A549 (cell line): ENCODE results near the gene AMFR. TPM values are rescaled to one million over a fixed set of nuclear protein-coding genes. Genes with fewer than 3 reads are reported as not detected.

Experiments
- ATAC-seq, 2 experiments: fragments of 200-7000 bp in 1 of 2; fragments of >200 bp in 1 of 2; cut with Nextera tagmentation in 1 of 2; cut with Tn5 transposase in 1 of 2; 3 replicates each; pipeline versions ENCODE4 v1.8.0 to v1.9.1; 2018 to 2020; ENCODE audit warnings: mild to moderate bottlenecking in 1 of 2, moderate library complexity in 1 of 2
- CTCF ChIA-PET: fragments of 300-600 bp; sonication (Branson Sonifier 250); formaldehyde crosslinking; extraction: SDS; loops from one replicate; lab custom pipeline; 2021; ENCODE audit warnings: antibody characterized with exemption, inconsistent platforms; lab: Yijun Ruan, JAX
- POLR2A ChIA-PET: fragments of 350-600 bp; formaldehyde crosslinking; extraction: SDS; loops from one replicate; lab custom pipeline; 2021; ENCODE audit warnings: antibody characterized with exemption, inconsistent platforms; lab: Yijun Ruan, JAX
- DNase-seq, 2 experiments: peaks; one replicate each; pipeline versions ENCODE4 v3.0.0 to v3.0.0-alpha.2; 2011 to 2016; ENCODE audit warnings: low read depth in 1 of 2, low spot score in 1 of 2
- FAIRE-seq: peaks from 2 replicates; lab custom pipeline; 2011; peaks lifted over from hg19 to GRCh38; lab: Jason Lieb, UNC
- H3K27ac ChIP-seq, 2 experiments: fragments of >200 bp; sonication (Bioruptor Twin); formaldehyde crosslinking; 3 replicates each; pipeline ENCODE4 v1.5.1; 2016 to 2017
- H3K4me1 ChIP-seq: fragments of >200 bp; sonication (Bioruptor Twin); formaldehyde crosslinking; 3 replicates; pipeline ENCODE4 v1.6.1; 2016
- H3K4me2 ChIP-seq: fragments of >200 bp; sonication (Bioruptor Twin); formaldehyde crosslinking; 3 replicates; pipeline ENCODE4 v1.6.1; 2016
- H3K4me3 ChIP-seq: fragments of >200 bp; sonication (Bioruptor Twin); formaldehyde crosslinking; 3 replicates; pipeline ENCODE4 v1.5.1; 2016
- H3K9me3 ChIP-seq: fragments of >200 bp; sonication (Bioruptor Twin); formaldehyde crosslinking; 3 replicates; pipeline ENCODE4 v1.6.1; 2016
- ATOH8 ChIP-seq: fragments of 250-450 bp; sonication (Bioruptor Pico); IDR thresholded peaks from 2 replicates; pipeline ENCODE4 v1.5.0; 2020; ENCODE audit warnings: low read depth, mild to moderate bottlenecking, moderate library complexity
- CBX2 ChIP-seq: fragments of 200-600 bp; sonication (generic); IDR thresholded peaks from 2 replicates; pipeline ENCODE4 v1.6.1; 2016; ENCODE audit warnings: low read depth, mild to moderate bottlenecking, borderline replicate concordance
- CHD2 ChIP-seq: fragments of 150-350 bp; IDR thresholded peaks from 2 replicates; pipeline ENCODE4 v1.6.1; 2014; ENCODE audit warnings: low read length; ENCODE audit not compliant: partially characterized antibody
- EHF ChIP-seq: fragments of 250-450 bp; sonication (Bioruptor Pico); IDR thresholded peaks from 2 replicates; pipeline ENCODE4 v1.5.0; 2020; ENCODE audit warnings: mild to moderate bottlenecking
- EHMT2 ChIP-seq: fragments of 200-600 bp; sonication (generic); IDR thresholded peaks from 2 replicates; pipeline ENCODE4 v1.6.1; 2016; ENCODE audit warnings: antibody characterized with exemption, low read depth, mild to moderate bottlenecking, moderate library complexity
- ELK1 ChIP-seq: fragments of 150-350 bp; IDR thresholded peaks from 2 replicates; pipeline ENCODE4 v1.6.1; 2014; ENCODE audit warnings: low read depth, mild to moderate bottlenecking, low read length
- HEYL ChIP-seq: fragments of 250-450 bp; sonication (Bioruptor Pico); IDR thresholded peaks from 2 replicates; pipeline ENCODE4 v1.8.0; 2021; ENCODE audit warnings: mild to moderate bottlenecking, moderate library complexity
- HOXB13 ChIP-seq: fragments of 250-450 bp; sonication (Bioruptor Pico); IDR thresholded peaks from 2 replicates; pipeline ENCODE4 v1.5.0; 2020; ENCODE audit warnings: low read depth, mild to moderate bottlenecking, moderate library complexity
- HOXB5 ChIP-seq: fragments of 250-450 bp; sonication (Bioruptor Pico); IDR thresholded peaks from 2 replicates; pipeline ENCODE4 v1.5.0; 2020; ENCODE audit warnings: mild to moderate bottlenecking, moderate library complexity
- JUN ChIP-seq, 2 experiments: fragments of >200 bp; sonication (Bioruptor Twin); formaldehyde crosslinking; IDR thresholded peaks; 2 replicates in 1 of 2; 3 replicates in 1 of 2; pipeline ENCODE4 v1.6.1; 2016 to 2017
- JUNB ChIP-seq: fragments of >200 bp; sonication (Bioruptor Twin); formaldehyde crosslinking; IDR thresholded peaks from 2 replicates; pipeline ENCODE4 v1.6.1; 2016
- KDM5A ChIP-seq: fragments of 200-600 bp; sonication (generic); IDR thresholded peaks from 2 replicates; pipeline ENCODE4 v1.6.1; 2016; ENCODE audit warnings: antibody characterized with exemption, mild to moderate bottlenecking
- MYC ChIP-seq: IDR thresholded peaks from 2 replicates; pipeline ENCODE4 v1.6.1; 2012; ENCODE audit warnings: mild to moderate bottlenecking, inconsistent platforms, low read length, improper control_type of control experiment, borderline replicate concordance
- NR3C1 ChIP-seq: fragments of >200 bp; sonication (Bioruptor Twin); formaldehyde crosslinking; IDR thresholded peaks from 3 replicates; pipeline ENCODE4 v1.6.1; 2017
- RAD21 ChIP-seq, 2 experiments: fragments of >200 bp in 1 of 2; sonication (Bioruptor Twin) in 1 of 2; formaldehyde crosslinking in 1 of 2; IDR thresholded peaks in 1 of 2; conservative IDR thresholded peaks in 1 of 2; 2 replicates in 1 of 2; 3 replicates in 1 of 2; pipeline ENCODE4 v1.6.1; 2012 to 2018; ENCODE audit warnings: inconsistent platforms in 1 of 2
- RARB ChIP-seq: fragments of 250-450 bp; sonication (Bioruptor Pico); IDR thresholded peaks from 2 replicates; pipeline ENCODE4 v1.8.0; 2021; ENCODE audit warnings: mild to moderate bottlenecking, moderate library complexity
- RCOR1 ChIP-seq: fragments of 150-350 bp; IDR thresholded peaks from 2 replicates; pipeline ENCODE4 v1.6.1; 2014; ENCODE audit warnings: antibody characterized with exemption, low read length, low read depth
- REST ChIP-seq: fragments of 200-600 bp; sonication (generic); IDR thresholded peaks from 2 replicates; pipeline ENCODE4 v1.6.1; 2016; ENCODE audit warnings: antibody characterized with exemption, mild to moderate bottlenecking, moderate library complexity
- RNF2 ChIP-seq: fragments of 200-600 bp; sonication (generic); IDR thresholded peaks from 2 replicates; pipeline ENCODE4 v1.6.1; 2016; ENCODE audit warnings: low read depth, mild to moderate bottlenecking, antibody characterized with exemption, moderate library complexity, borderline replicate concordance
- SMC3 ChIP-seq: fragments of >200 bp; sonication (Bioruptor Twin); formaldehyde crosslinking; IDR thresholded peaks from 3 replicates; pipeline ENCODE4 v1.6.1; 2018; ENCODE audit warnings: inconsistent platforms
- ZC3H11A ChIP-seq: fragments of 450-650 bp; IDR thresholded peaks from 2 replicates; pipeline ENCODE4 v1.6.1; 2014; ENCODE audit warnings: antibody characterized with exemption, mild to moderate bottlenecking
- WGBS: methylation state at CpG from one replicate; pipeline ENCODE4 v1.1.6; 2017; ENCODE audit errors: missing lambda C conversion rate; 5-methylcytosine and 5-hydroxymethylcytosine counted together
- polyA plus RNA-seq, 4 experiments: library from polyadenylated mRNA; depleted of rRNA in 3 of 4; stranded (reverse); fragments of >200 nt; fragmentation: RNase III in 1 of 4; extraction: RNeasy Plus Mini Kit Qiagen cat#74134 plus additional on column Dnase treatment in 1 of 4; gene quantifications; 2 replicates in 3 of 4; 3 replicates in 1 of 4; pipeline ENCODE4 v1.2.3, GENCODE V29; 2011 to 2017
- TF ChIP-seq, protein P1 (sequence below): IDR thresholded peaks from 2 replicates; pipeline ENCODE4 v1.6.1; 2012

The AMFR gene
- polyA plus RNA-seq, 2 of the 4 experiments (the other 2 are of a cell fraction), result 68.9 to 88.5 TPM

GRCh38 chr16:56417138-56417537 lies 8.2 kb downstream of the AMFR start:
- no peak overlapping the region for H3K27ac ChIP-seq
- DNase-seq (no peak), ATAC-seq (no peak), FAIRE-seq (no peak)
- H3K4me3 ChIP-seq, result no peak overlapping the region
- H3K9me3 ChIP-seq, result no peaks in the 10 kb centered on the region
- H3K4me2 ChIP-seq, result no peak overlapping the region
- TF ChIP-seq RCOR1 (no peak), HOXB13 (no peak), JUN (IDR thresholded peaks at IDR 0.05) (no peak), CHD2 (no peak), EHF (CRISPR knock-in tag) (no peak), HOXB5 (CRISPR knock-in tag) (no peak)
- TF ChIP-seq, protein P1, sequence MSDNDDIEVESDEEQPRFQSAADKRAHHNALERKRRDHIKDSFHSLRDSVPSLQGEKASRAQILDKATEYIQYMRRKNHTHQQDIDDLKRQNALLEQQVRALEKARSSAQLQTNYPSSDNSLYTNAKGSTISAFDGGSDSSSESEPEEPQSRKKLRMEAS, result no peak
- H3K4me1 ChIP-seq, result peaks cover 15% of the 10 kb centered on the region
- ChIA-PET CTCF (interaction anchor here (0.6 kb wide), 1 partner anchor 60 kb away, joined by 3 read pairs; no protein-coding TSS in a partner anchor), POLR2A (no interaction called here)
- WGBS, result 87% methylated on average over 4 of the region's 4 CpGs

DNA sequence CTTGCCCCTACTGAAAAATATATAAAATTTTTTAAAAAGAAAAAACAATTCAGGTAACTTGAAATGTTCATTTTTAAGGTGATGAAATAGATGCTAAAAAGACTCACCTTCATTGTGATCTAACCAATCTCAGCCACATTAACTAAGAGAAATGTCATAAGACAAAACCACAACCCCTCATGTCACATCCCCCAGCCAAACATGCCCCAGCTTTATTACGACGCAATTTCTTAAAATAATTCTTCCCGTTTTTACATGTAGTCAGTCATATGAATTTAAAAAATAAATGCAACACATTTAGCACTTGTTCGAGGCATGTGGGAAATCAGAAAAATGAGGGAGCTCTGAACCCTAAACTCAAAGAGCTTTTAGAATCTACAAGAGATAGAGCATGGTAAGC lies 9.5 kb downstream of the AMFR start:
- H3K4me2 ChIP-seq, result no peak overlapping the region
- CTCF ChIA-PET, result interaction anchor here (0.9 kb wide), 1 partner anchor 60 kb away, joined by 3 read pairs; no protein-coding TSS in a partner anchor
- ATAC-seq, result no peak
- no peak overlapping the region for H3K27ac ChIP-seq
- no peak for DNase-seq
- FAIRE-seq, result no peak
- no peak overlapping the region for H3K4me3 ChIP-seq
- POLR2A ChIA-PET, result no interaction called here
- no peak for TF ChIP-seq RNF2
- TF ChIP-seq REST, result no peak
- no peak for TF ChIP-seq JUN (IDR thresholded peaks at IDR 0.05)
- no peak for TF ChIP-seq MYC
- TF ChIP-seq SMC3, result no peak
- TF ChIP-seq ELK1, result no peak
- no peak for TF ChIP-seq NR3C1
- no peak for TF ChIP-seq RAD21 (conservative IDR thresholded peaks at IDR 0.05 in 1 of 2, IDR thresholded peaks at IDR 0.05 in 1 of 2)
- no peak for TF ChIP-seq KDM5A
- no peak for TF ChIP-seq ZC3H11A
- TF ChIP-seq HEYL (CRISPR knock-in tag), result no peak
- H3K4me1 ChIP-seq, result peaks cover 13% of the 10 kb centered on the region; the same call in 2 of the 3 replicates
- WGBS, result 92% methylated on average over 4 of the region's 4 CpGs
- H3K9me3 ChIP-seq, result no peaks in the 10 kb centered on the region

DNA sequence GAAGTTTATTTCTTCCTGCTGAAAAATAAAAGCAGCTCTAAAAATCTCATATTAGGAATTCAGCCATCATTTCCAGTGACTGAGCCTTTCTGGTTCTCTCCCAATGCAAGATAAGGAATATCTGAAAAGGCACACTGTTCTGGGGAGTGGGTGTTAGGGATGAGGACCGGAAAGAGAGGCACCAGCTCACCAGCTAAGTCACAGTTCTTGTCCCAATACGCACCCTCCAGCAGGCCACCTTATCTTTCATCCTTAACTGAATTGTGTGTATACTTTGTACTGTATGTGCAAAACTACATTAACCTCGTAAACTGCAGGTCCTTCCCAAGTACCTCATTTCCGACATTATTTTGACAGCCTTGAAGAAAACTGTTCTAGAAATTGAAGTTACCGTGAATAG lies 11.0 kb downstream of the AMFR start:
- ATAC-seq (no peak), DNase-seq (no peak), FAIRE-seq (no peak)
- H3K27ac ChIP-seq, result no peak overlapping the region
- peaks cover 24% of the 10 kb centered on the region for H3K4me1 ChIP-seq
- ChIA-PET POLR2A (no interaction called here), CTCF (interaction anchor here (1.0 kb wide), 1 partner anchor 58 kb away, joined by 4 read pairs; no protein-coding TSS in a partner anchor)
- H3K9me3 ChIP-seq, result no peaks in the 10 kb centered on the region
- H3K4me2 ChIP-seq, result no peak overlapping the region
- no peak overlapping the region for H3K4me3 ChIP-seq
- no peak for TF ChIP-seq JUNB
- TF ChIP-seq CBX2, result no peak
- no peak for TF ChIP-seq RARB
- TF ChIP-seq EHMT2, result no peak
- TF ChIP-seq ATOH8, result no peak
- TF ChIP-seq HOXB13, result no peak
- 88% methylated on average over 5 of the region's 5 CpGs for WGBS
